SJSA1 (cell line): ENCODE measurements around the gene CDC42BPB. TPM values are rescaled to one million over a fixed set of nuclear protein-coding genes. Genes with fewer than 3 reads are reported as not detected.

Experiments used
- DNase-seq, 2 experiments: peaks; one replicate each; pipeline ENCODE4 v3.0.0-alpha.2; 2015 to 2020; ENCODE audit warnings: low spot score in 2 of 2, low read depth in 1 of 2
- H3K27ac ChIP-seq: fragments of 250-450 bp; sonication (Bioruptor Pico); 2 replicates; pipeline ENCODE4 v1.5.1; 2020; ENCODE audit warnings: mild to moderate bottlenecking, moderate library complexity
- H3K27me3 ChIP-seq: fragments of 250-450 bp; sonication (Bioruptor Pico); replicated peaks from 2 replicates; pipeline ENCODE4 v1.5.1; 2020; ENCODE audit warnings: mild to moderate bottlenecking, moderate library complexity
- H3K36me3 ChIP-seq: fragments of 250-450 bp; sonication (Bioruptor Pico); 2 replicates; pipeline ENCODE4 v1.5.1; 2020; ENCODE audit warnings: mild to moderate bottlenecking
- H3K4me1 ChIP-seq: fragments of 250-450 bp; sonication (Bioruptor Pico); replicated peaks from 2 replicates; pipeline ENCODE4 v1.6.1; 2021; ENCODE audit warnings: mild to moderate bottlenecking
- H3K4me3 ChIP-seq: fragments of 250-450 bp; sonication (Bioruptor Pico); 2 replicates; pipeline ENCODE4 v1.5.1; 2020; ENCODE audit warnings: mild to moderate bottlenecking
- H3K9me3 ChIP-seq: fragments of 250-450 bp; sonication (Bioruptor Pico); replicated peaks from 2 replicates; pipeline ENCODE4 v1.5.1; 2020; ENCODE audit warnings: mild to moderate bottlenecking
- total RNA-seq: library from RNA; depleted of rRNA; stranded (reverse); fragments of >200 nt; shearing (Covaris generic); gene quantifications from 2 replicates; pipeline ENCODE4 v1.2.3, GENCODE V29; 2014

Gene CDC42BPB
- total RNA-seq, 1 experiment from 2014 or later: 56.5 TPM

- Histone ChIP-seq H3K4me3 (no peak overlapping the region), H3K27ac (no peak overlapping the region), H3K27me3 (no peaks in the 10 kb centered on the region), H3K4me1 (no peaks in the 10 kb centered on the region), H3K9me3 (no peaks in the 10 kb centered on the region), H3K36me3 (peaks cover 7% of the 10 kb centered on the region)
- no peak for DNase-seq
Observed at GRCh38 chr14:102911541-102911951, 145.8 kb downstream of the CDC42BPB start.

- Histone ChIP-seq H3K27me3 (no peaks in the 10 kb centered on the region), H3K4me1 (no peaks in the 10 kb centered on the region), H3K4me3 (no peak overlapping the region), H3K9me3 (no peaks in the 10 kb centered on the region), H3K36me3 (peaks cover 9% of the 10 kb centered on the region), H3K27ac (no peak overlapping the region)
- DNase-seq: no peak
Observed at GRCh38 chr14:102910442-102910841, 146.9 kb downstream of the CDC42BPB start.

GRCh38 chr14:102909911-102910310 lies 147.4 kb downstream of the CDC42BPB start:
- H3K4me1 ChIP-seq: no peaks in the 10 kb centered on the region
- H3K36me3 ChIP-seq: peaks cover 15% of the 10 kb centered on the region
- no peak overlapping the region for H3K4me3 ChIP-seq
- no peaks in the 10 kb centered on the region for H3K9me3 ChIP-seq
- no peak overlapping the region for H3K27ac ChIP-seq
- DNase-seq: no peak
- no peaks in the 10 kb centered on the region for H3K27me3 ChIP-seq

GRCh38 chr14:102909462-102909861 lies 147.9 kb downstream of the CDC42BPB start:
- H3K4me3 ChIP-seq: no peak overlapping the region
- H3K4me1 ChIP-seq: no peaks in the 10 kb centered on the region
- DNase-seq: no peak
- no peak overlapping the region for H3K27ac ChIP-seq
- no peaks in the 10 kb centered on the region for H3K9me3 ChIP-seq
- H3K27me3 ChIP-seq: no peaks in the 10 kb centered on the region
- H3K36me3 ChIP-seq: peaks cover 15% of the 10 kb centered on the region

GRCh38 chr14:102908766-102909455 lies 148.4 kb downstream of the CDC42BPB start:
- H3K27ac ChIP-seq: no peak overlapping the region
- peaks cover 18% of the 10 kb centered on the region for H3K36me3 ChIP-seq
- no peak overlapping the region for H3K4me3 ChIP-seq
- DNase-seq: no peak
- no peaks in the 10 kb centered on the region for H3K9me3 ChIP-seq
- no peaks in the 10 kb centered on the region for H3K27me3 ChIP-seq
- no peaks in the 10 kb centered on the region for H3K4me1 ChIP-seq

GRCh38 chr14:102907980-102908730 lies 149.2 kb downstream of the CDC42BPB start:
- no peak overlapping the region for H3K4me3 ChIP-seq
- no peaks in the 10 kb centered on the region for H3K4me1 ChIP-seq
- H3K36me3 ChIP-seq: peaks cover 24% of the 10 kb centered on the region
- no peak overlapping the region for H3K27ac ChIP-seq
- H3K9me3 ChIP-seq: no peaks in the 10 kb centered on the region
- DNase-seq: no peak
- no peaks in the 10 kb centered on the region for H3K27me3 ChIP-seq

GRCh38 chr14:102907303-102907844 lies 150.0 kb downstream of the CDC42BPB start:
- no peak for DNase-seq
- no peak overlapping the region for H3K4me3 ChIP-seq
- H3K4me1 ChIP-seq: no peaks in the 10 kb centered on the region
- H3K36me3 ChIP-seq: peaks cover 31% of the 10 kb centered on the region
- H3K27ac ChIP-seq: no peak overlapping the region
- no peaks in the 10 kb centered on the region for H3K9me3 ChIP-seq
- H3K27me3 ChIP-seq: no peaks in the 10 kb centered on the region

- Histone ChIP-seq H3K36me3 (peaks cover 34% of the 10 kb centered on the region), H3K4me3 (no peak overlapping the region), H3K27ac (no peak overlapping the region), H3K27me3 (no peaks in the 10 kb centered on the region), H3K4me1 (no peaks in the 10 kb centered on the region), H3K9me3 (no peaks in the 10 kb centered on the region)
- no peak for DNase-seq
Observed at GRCh38 chr14:102906616-102907302, 150.6 kb downstream of the CDC42BPB start.

- no peak overlapping the region for H3K4me3 ChIP-seq
- no peak overlapping the region for H3K27ac ChIP-seq
Observed at GRCh38 chr14:102905116-102906108, 151.9 kb downstream of the CDC42BPB start.

GRCh38 chr14:102903889-102904512 lies 153.3 kb downstream of the CDC42BPB start:
- Histone ChIP-seq H3K4me3 (no peak overlapping the region), H3K4me1 (no peaks in the 10 kb centered on the region), H3K27ac (no peak overlapping the region), H3K27me3 (no peaks in the 10 kb centered on the region), H3K36me3 (peaks cover 39% of the 10 kb centered on the region), H3K9me3 (no peaks in the 10 kb centered on the region)
- DNase-seq: no peak

More at GRCh38 chr14:102905116-102906108, 151.9 kb downstream of the CDC42BPB start:
- Histone ChIP-seq H3K36me3 (peaks cover 39% of the 10 kb centered on the region), H3K4me1 (no peaks in the 10 kb centered on the region), H3K9me3 (no peaks in the 10 kb centered on the region), H3K27me3 (no peaks in the 10 kb centered on the region)
- no peak for DNase-seq

- no peak overlapping the region for H3K4me3 ChIP-seq
- DNase-seq: no peak
- H3K27ac ChIP-seq: no peak overlapping the region
- peaks cover 43% of the 10 kb centered on the region for H3K36me3 ChIP-seq
- no peaks in the 10 kb centered on the region for H3K27me3 ChIP-seq
- no peaks in the 10 kb centered on the region for H3K4me1 ChIP-seq
- no peaks in the 10 kb centered on the region for H3K9me3 ChIP-seq
Observed at GRCh38 chr14:102903248-102903888, 154.0 kb downstream of the CDC42BPB start.

- DNase-seq: no peak
- H3K36me3 ChIP-seq: peaks cover 46% of the 10 kb centered on the region
- no peaks in the 10 kb centered on the region for H3K4me1 ChIP-seq
- no peak overlapping the region for H3K4me3 ChIP-seq
- no peaks in the 10 kb centered on the region for H3K27me3 ChIP-seq
- no peaks in the 10 kb centered on the region for H3K9me3 ChIP-seq
- H3K27ac ChIP-seq: no peak overlapping the region
Observed at GRCh38 chr14:102902523-102903247, 154.7 kb downstream of the CDC42BPB start.
